Measurements from ENCODE around the gene FBXL15. TPM values are rescaled to one million over a fixed set of nuclear protein-coding genes. Genes with fewer than 3 reads are reported as not detected.
A peak's percentile ranks its signal among the peaks of the same experiment; 100 is the strongest.

Gene FBXL15
- total RNA-seq, 1 donor from 2014 or later: 25.6 TPM

DNA sequence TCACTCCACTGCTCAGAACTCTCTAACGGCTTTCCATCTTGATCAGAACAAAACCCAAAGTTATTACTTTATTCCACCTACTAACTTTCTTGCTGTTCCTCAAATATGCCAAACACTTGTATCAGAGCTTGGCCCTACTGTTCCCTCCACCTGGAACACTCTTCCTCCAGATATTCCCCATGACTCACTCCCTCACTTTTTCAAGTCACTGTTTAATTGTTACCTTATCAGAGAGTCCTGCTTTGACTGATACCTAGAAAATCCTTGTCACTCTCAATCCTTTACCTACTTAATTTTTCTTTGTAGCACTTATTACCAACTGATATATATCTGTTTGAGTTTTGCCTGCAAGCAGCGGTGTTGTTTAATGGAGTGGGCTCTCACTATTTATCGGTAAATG lies 30.7 kb upstream of the FBXL15 start:
- TF ChIP-seq, protein P1, sequence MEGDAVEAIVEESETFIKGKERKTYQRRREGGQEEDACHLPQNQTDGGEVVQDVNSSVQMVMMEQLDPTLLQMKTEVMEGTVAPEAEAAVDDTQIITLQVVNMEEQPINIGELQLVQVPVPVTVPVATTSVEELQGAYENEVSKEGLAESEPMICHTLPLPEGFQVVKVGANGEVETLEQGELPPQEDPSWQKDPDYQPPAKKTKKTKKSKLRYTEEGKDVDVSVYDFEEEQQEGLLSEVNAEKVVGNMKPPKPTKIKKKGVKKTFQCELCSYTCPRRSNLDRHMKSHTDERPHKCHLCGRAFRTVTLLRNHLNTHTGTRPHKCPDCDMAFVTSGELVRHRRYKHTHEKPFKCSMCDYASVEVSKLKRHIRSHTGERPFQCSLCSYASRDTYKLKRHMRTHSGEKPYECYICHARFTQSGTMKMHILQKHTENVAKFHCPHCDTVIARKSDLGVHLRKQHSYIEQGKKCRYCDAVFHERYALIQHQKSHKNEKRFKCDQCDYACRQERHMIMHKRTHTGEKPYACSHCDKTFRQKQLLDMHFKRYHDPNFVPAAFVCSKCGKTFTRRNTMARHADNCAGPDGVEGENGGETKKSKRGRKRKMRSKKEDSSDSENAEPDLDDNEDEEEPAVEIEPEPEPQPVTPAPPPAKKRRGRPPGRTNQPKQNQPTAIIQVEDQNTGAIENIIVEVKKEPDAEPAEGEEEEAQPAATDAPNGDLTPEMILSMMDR (conservative IDR thresholded peaks at IDR 0.05): no peak
- H3K27ac Mint-ChIP-seq (ENCODE audit: unreplicated experiment): no peak overlapping the region
- peaks cover 36% of the 10 kb centered on the region for H3K27me3 Mint-ChIP-seq (ENCODE audit: low read depth)
- peaks cover 20% of the 10 kb centered on the region for H3K4me1 Mint-ChIP-seq
- DNase-seq (ENCODE audit: low read depth, low spot score): no peak
- no peaks in the 10 kb centered on the region for H3K9me3 Mint-ChIP-seq
- H3K4me3 Mint-ChIP-seq: no peak overlapping the region
- no peaks in the 10 kb centered on the region for H3K36me3 Mint-ChIP-seq (ENCODE audit: low read depth)

DNA sequence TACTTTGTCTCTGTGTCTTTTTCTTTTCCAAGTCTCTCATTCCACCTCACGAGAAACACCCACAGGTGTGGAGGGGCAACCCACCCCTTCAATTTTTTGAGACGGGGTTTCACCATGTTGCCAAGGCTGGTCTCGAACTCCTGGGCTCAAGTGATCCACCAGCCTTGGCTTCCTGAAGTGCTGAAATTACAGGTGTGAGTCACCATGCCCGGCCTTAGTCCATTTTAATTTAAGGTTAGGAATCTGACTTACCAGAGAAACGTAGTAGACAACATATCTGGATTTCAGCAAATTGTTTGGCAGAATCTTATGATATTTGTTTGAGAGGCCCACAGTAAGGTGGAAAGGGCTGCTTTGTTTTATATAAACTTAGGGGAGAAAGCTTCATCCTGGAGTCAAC lies 28.3 kb upstream of the FBXL15 start:
- no peak for DNase-seq (ENCODE audit: low read depth, low spot score)
- peaks cover 36% of the 10 kb centered on the region for H3K27me3 Mint-ChIP-seq (ENCODE audit: low read depth)
- H3K36me3 Mint-ChIP-seq (ENCODE audit: low read depth): no peaks in the 10 kb centered on the region
- peak overlapping the region; percentile 75 for H3K4me3 Mint-ChIP-seq
- H3K4me1 Mint-ChIP-seq: peaks cover 29% of the 10 kb centered on the region
- H3K9me3 Mint-ChIP-seq: no peaks in the 10 kb centered on the region
- H3K27ac Mint-ChIP-seq (ENCODE audit: unreplicated experiment): no peak overlapping the region
- TF ChIP-seq, protein P1 (conservative IDR thresholded peaks at IDR 0.05): no peak

DNA sequence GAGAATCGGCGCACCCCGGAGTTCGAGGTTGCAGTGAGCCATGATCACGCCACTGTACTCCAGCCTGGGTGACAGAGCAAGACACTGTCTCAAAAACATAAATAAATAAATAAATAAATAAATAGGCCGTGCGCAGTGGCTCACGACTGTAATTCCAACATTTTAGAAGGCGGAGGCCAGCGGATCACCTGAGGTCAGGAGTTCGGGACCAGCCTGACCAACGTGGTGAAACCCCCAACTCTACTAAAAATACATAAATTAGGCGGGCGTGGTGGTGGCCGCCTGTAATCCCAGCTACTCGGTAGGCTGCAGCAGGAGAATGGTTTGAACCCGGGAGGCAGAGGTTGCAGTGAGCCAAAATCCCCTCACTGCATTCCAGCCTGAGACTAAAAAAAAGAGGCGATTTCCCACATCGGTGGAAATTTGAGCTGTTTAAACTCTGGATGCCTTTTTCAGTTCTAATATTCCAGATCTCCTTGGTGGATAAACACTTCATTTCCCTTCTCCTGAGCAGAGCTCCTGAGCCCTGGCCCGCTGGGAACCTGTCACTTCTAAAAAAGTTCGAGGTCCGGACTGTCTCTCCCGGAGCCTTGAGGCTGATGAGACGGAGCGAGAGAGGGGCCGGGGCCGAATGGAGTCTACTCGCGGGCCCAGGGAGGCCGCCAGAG lies 27.1 kb upstream of the FBXL15 start:
- no peak for DNase-seq (ENCODE audit: low read depth, low spot score)
- no peaks in the 10 kb centered on the region for H3K36me3 Mint-ChIP-seq (ENCODE audit: low read depth)
- H3K4me3 Mint-ChIP-seq: peak overlapping the region; percentile 92
- peaks cover 33% of the 10 kb centered on the region for H3K4me1 Mint-ChIP-seq
- TF ChIP-seq, protein P1 (conservative IDR thresholded peaks at IDR 0.05): no peak
- H3K27ac Mint-ChIP-seq (ENCODE audit: unreplicated experiment): no peak overlapping the region
- peaks cover 36% of the 10 kb centered on the region for H3K27me3 Mint-ChIP-seq (ENCODE audit: low read depth)
- H3K9me3 Mint-ChIP-seq: no peaks in the 10 kb centered on the region

DNA sequence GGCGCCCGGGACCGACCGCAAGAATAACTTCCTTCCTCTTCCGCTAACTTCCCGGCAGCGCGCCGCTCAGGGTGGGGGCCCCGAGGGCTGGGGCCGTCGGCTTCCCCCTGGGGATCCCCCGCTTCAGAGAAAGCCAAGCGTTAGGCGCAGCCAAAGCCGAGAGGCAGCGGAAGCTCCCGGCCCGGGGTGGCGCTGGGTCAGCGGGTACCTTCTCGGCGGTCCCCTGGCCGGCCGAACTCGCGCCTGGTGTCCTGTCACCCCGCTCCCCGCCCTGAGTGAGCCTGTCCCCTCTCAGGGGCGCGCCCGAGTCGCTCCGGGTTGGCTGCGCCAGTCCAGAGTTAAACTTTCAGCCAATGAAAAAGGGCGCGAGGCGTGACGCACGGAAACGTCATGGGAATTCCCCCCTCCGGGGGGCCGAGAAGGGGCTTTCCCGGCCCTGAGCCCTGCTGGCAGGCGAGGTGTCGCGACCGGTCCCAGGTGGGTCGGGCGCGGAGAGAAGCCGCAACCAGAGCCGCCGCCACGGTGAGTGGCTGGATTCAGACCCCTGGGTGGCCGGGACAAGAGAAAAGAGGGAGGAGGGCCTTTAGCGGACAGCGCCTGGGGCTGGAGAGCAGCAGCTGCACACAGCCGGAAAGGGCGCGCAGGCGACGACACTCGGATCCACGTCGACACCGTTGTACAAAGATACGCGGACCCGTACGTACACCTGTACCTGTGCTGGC lies 26.4 kb upstream of the FBXL15 start:
- TF ChIP-seq, protein P1 (conservative IDR thresholded peaks at IDR 0.05): peak; percentile 99
- H3K4me1 Mint-ChIP-seq: peaks cover 33% of the 10 kb centered on the region
- peaks cover 33% of the 10 kb centered on the region for H3K27me3 Mint-ChIP-seq (ENCODE audit: low read depth)
- H3K27ac Mint-ChIP-seq (ENCODE audit: unreplicated experiment): no peak overlapping the region
- no peaks in the 10 kb centered on the region for H3K9me3 Mint-ChIP-seq
- no peaks in the 10 kb centered on the region for H3K36me3 Mint-ChIP-seq (ENCODE audit: low read depth)
- H3K4me3 Mint-ChIP-seq: peak overlapping the region; percentile 92
- DNase-seq (ENCODE audit: low read depth, low spot score): peak; percentile 87

DNA sequence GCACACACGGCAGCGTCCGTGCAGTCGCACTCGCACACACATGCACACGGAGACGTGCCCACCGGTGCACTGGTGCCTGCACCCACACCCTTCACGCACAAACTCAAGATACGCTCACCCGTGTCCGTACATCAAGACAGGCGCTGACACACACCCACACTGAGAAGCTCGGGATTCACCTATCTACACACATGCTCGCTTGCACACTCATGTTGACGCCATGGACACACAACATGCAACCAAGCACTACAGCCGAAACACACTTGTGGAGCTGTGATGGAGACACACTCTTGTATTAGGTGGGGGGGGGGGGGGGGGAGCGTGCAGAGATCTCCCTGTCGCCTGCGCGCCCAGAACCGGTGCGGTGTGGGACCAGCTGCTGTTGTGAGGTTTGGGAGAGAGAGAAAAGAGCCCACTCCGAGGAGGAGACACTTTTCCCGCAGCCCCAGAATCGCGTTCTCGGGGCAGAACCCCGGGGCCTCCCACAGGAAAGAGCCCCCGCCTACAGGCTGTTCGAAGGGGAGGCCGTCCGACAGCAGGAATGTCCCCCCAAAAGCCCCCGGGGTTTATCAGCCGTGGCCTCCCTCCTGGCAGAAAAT lies 25.7 kb upstream of the FBXL15 start:
- Mint-ChIP-seq H3K4me1 (peaks cover 38% of the 10 kb centered on the region), H3K9me3 (no peaks in the 10 kb centered on the region), H3K27ac (ENCODE audit: unreplicated experiment) (no peak overlapping the region), H3K4me3 (peak overlapping the region; percentile 92), H3K36me3 (ENCODE audit: low read depth) (no peaks in the 10 kb centered on the region), H3K27me3 (ENCODE audit: low read depth) (peaks cover 31% of the 10 kb centered on the region)
- DNase-seq (ENCODE audit: low read depth, low spot score): no peak
- TF ChIP-seq, protein P1 (conservative IDR thresholded peaks at IDR 0.05): no peak

Measured in neural crest cell (in vitro differentiated cells).